Gastroesophageal sphincter (tissue), 4 donors: ENCODE data around the gene BLOC1S3. TPM values are rescaled to one million over a fixed set of nuclear protein-coding genes. Genes with fewer than 3 reads are reported as not detected.

ENCODE experiments used
- ATAC-seq: fragments of 150-250 bp; one replicate; pipeline ENCODE4 v1.9.1; 2016; ENCODE audit warnings: mild to moderate bottlenecking, moderate library complexity
- H3K27ac ChIP-seq, 4 donors: fragments of 200-600 bp; sonication (generic) in 3 of 4; 1 replicate in 3 of 4; 2 replicates in 1 of 4; pipeline ENCODE4 v1.5.1; 2016 to 2019
- H3K27me3 ChIP-seq: fragments of 200-600 bp; sonication (generic); one replicate; pipeline ENCODE4 v1.5.1; 2019
- H3K36me3 ChIP-seq, 2 donors: fragments of 200-600 bp; sonication (generic); one replicate each; pipeline ENCODE4 v1.5.1; 2019; ENCODE audit warnings: control low read depth in 1 of 2
- H3K4me1 ChIP-seq, 3 donors: fragments of 200-600 bp; sonication (generic); 1 replicate in 2 of 3; 2 replicates in 1 of 3; pipeline ENCODE4 v1.5.1; 2016 to 2019; ENCODE audit warnings: control low read depth in 2 of 3
- H3K4me3 ChIP-seq, 2 donors: fragments of 200-600 bp; sonication (generic); one replicate each; pipeline ENCODE4 v1.5.1; 2019; ENCODE audit warnings: mild to moderate bottlenecking in 1 of 2, moderate library complexity in 1 of 2
- H3K9me3 ChIP-seq, 3 donors: fragments of 200-600 bp; sonication (generic); one replicate each; pipeline ENCODE4 v1.5.1; 2017 to 2019; ENCODE audit warnings: control low read depth in 2 of 3
- CTCF ChIP-seq, 4 experiments: fragments of 200-600 bp in 2 of 4; fragments of 450-650 bp in 2 of 4; sonication (generic) in 1 of 4; IDR thresholded peaks; one replicate each; pipeline ENCODE4 v1.5.1; 2017 to 2019; ENCODE audit warnings: antibody characterized with exemption in 4 of 4, mild to moderate bottlenecking in 2 of 4, moderate library complexity in 2 of 4
- EP300 ChIP-seq: sonication (generic); formaldehyde crosslinking; IDR thresholded peaks from one replicate; pipeline ENCODE4 v1.6.1; 2017; ENCODE audit warnings: antibody characterized with exemption, mild to moderate bottlenecking
- POLR2A ChIP-seq, 2 donors: fragments of 450-650 bp; IDR thresholded peaks; one replicate each; pipeline ENCODE4 v1.6.1; 2017; ENCODE audit warnings: antibody characterized with exemption in 2 of 2, mild to moderate bottlenecking in 2 of 2, moderate library complexity in 1 of 2
- POLR2AphosphoS5 ChIP-seq: sonication (generic); formaldehyde crosslinking; IDR thresholded peaks from one replicate; pipeline ENCODE4 v1.6.1; 2017; ENCODE audit warnings: antibody characterized with exemption
- WGBS, 2 donors: methylation state at CpG; one replicate each; pipeline ENCODE4 v1.1.5; 2018; ENCODE audit warnings: low coverage in 1 of 2; 5-methylcytosine and 5-hydroxymethylcytosine counted together
- total RNA-seq, 4 donors: library from RNA; depleted of rRNA; stranded (reverse); fragments of >200 nt; gene quantifications; one replicate each; pipeline ENCODE4 v1.1.0, GENCODE V29; 2016

The BLOC1S3 gene
- total RNA-seq, 4 donors from 2014 or later, result 5.0 to 17.0 (median 7.8) TPM

GRCh38 chr19:45153339-45154063, 25.1 kb upstream of the BLOC1S3 start:
- H3K27ac ChIP-seq, result no peak overlapping the region
- WGBS, 2 donors, result 0 to 4% methylated on average over 3 to 7 of the region's 69 CpGs

GRCh38 chr19:45154064-45154827, 24.3 kb upstream of the BLOC1S3 start:
- peak overlapping the region in 1 of 2 donors; percentile 39 for H3K4me3 ChIP-seq
- no peak for TF ChIP-seq POLR2AphosphoS5
- no peak for TF ChIP-seq EP300
- no peak for TF ChIP-seq CTCF (IDR thresholded peaks at IDR 0.05)
- no peak for TF ChIP-seq POLR2A (IDR thresholded peaks at IDR 0.05)
- H3K36me3 ChIP-seq, result no peaks in the 10 kb centered on the region
- no peak overlapping the region for H3K27ac ChIP-seq
- WGBS, 2 donors, result 39 to 45% methylated on average over 9 to 11 of the region's 19 CpGs
- H3K4me1 ChIP-seq, result peaks cover 0 to 29% (median 23%) of the 10 kb centered on the region in 3 donors
- H3K27me3 ChIP-seq, result peaks cover 91% of the 10 kb centered on the region
- no peak for ATAC-seq
- H3K9me3 ChIP-seq, result no peaks in the 10 kb centered on the region

More at GRCh38 chr19:45153339-45154063, 25.1 kb upstream of the BLOC1S3 start:
- peaks cover 0 to under 1% of the 10 kb centered on the region in 2 donors for H3K36me3 ChIP-seq
- TF ChIP-seq EP300 (no peak), POLR2A (IDR thresholded peaks at IDR 0.05) (no peak), CTCF (IDR thresholded peaks at IDR 0.05) (no peak), POLR2AphosphoS5 (no peak)
- H3K4me1 ChIP-seq, result peaks cover 0 to 29% (median 23%) of the 10 kb centered on the region in 3 donors
- ATAC-seq, result peak; percentile 47
- H3K27me3 ChIP-seq, result peaks cover 84% of the 10 kb centered on the region
- H3K9me3 ChIP-seq, result no peaks in the 10 kb centered on the region
- peak overlapping the region in 1 of 2 donors; percentile 39 for H3K4me3 ChIP-seq

- no peak overlapping the region for H3K4me3 ChIP-seq
- no peak overlapping the region for H3K27ac ChIP-seq
- TF ChIP-seq POLR2AphosphoS5, result no peak
- TF ChIP-seq EP300, result no peak
- TF ChIP-seq CTCF (IDR thresholded peaks at IDR 0.05), result no peak
- no peak for TF ChIP-seq POLR2A (IDR thresholded peaks at IDR 0.05)
- no peak for ATAC-seq
- H3K36me3 ChIP-seq, result no peaks in the 10 kb centered on the region
- no peaks in the 10 kb centered on the region for H3K9me3 ChIP-seq
- peaks cover 0 to 29% (median 23%) of the 10 kb centered on the region in 3 donors for H3K4me1 ChIP-seq
- peaks cover 97% of the 10 kb centered on the region for H3K27me3 ChIP-seq
- no CpG with 5 or more reads among the region's 11 CpGs for WGBS, 2 donors
Observed at GRCh38 chr19:45156011-45156630, 22.5 kb upstream of the BLOC1S3 start.

GRCh38 chr19:45156751-45157150, 21.8 kb upstream of the BLOC1S3 start:
- no peak for ATAC-seq
- WGBS, 2 donors, result 81% methylated on average over 11 of the region's 11 CpGs; no CpG with 5 or more reads in 1 of the 2 donors
- TF ChIP-seq EP300 (no peak), CTCF (IDR thresholded peaks at IDR 0.05) (no peak), POLR2AphosphoS5 (no peak), POLR2A (IDR thresholded peaks at IDR 0.05) (no peak)
- peaks cover 0 to 24% (median 21%) of the 10 kb centered on the region in 3 donors for H3K4me1 ChIP-seq
- H3K27ac ChIP-seq, result no peak overlapping the region
- no peaks in the 10 kb centered on the region for H3K9me3 ChIP-seq
- H3K36me3 ChIP-seq, result no peaks in the 10 kb centered on the region
- H3K27me3 ChIP-seq, result peaks cover 97% of the 10 kb centered on the region
- H3K4me3 ChIP-seq, result no peak overlapping the region
